ENCODE data around the gene CYB561D1.

DNA sequence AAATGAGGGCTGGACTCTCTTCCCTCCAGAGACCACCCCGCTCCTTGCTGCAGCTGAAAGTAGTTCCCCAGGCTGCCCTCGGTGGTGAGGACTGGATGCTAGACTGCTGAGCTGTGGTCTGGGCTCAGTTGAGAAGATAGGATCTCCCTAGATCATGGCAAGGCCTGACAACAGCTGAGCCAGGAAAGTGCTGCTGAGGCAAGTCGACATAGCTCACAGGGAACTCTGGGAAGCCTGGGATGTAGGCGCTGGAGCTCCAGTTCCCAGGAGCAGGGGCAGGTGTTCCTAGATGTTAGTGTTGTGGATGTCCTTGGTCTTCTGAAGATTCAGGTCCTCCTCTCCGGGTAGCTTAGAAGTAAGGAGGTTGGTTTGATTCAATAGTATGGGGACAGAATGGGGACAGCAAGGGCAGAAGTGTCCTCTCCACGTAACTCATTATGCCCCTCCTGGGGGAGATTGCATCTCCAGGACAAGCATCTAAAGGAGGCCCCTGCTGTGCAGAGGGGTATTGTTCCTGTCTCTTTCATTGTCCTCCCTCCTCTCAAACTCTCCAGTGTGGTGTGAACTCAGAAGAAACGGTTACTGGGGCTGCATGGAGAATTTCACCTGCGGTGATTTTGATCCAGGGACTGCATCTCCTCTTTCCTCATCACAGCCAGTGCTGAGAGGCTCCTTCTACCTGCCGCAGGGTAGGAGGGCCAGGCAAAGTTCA lies 3.7 kb downstream of the CYB561D1 start:
- TF ChIP-seq, protein P1, sequence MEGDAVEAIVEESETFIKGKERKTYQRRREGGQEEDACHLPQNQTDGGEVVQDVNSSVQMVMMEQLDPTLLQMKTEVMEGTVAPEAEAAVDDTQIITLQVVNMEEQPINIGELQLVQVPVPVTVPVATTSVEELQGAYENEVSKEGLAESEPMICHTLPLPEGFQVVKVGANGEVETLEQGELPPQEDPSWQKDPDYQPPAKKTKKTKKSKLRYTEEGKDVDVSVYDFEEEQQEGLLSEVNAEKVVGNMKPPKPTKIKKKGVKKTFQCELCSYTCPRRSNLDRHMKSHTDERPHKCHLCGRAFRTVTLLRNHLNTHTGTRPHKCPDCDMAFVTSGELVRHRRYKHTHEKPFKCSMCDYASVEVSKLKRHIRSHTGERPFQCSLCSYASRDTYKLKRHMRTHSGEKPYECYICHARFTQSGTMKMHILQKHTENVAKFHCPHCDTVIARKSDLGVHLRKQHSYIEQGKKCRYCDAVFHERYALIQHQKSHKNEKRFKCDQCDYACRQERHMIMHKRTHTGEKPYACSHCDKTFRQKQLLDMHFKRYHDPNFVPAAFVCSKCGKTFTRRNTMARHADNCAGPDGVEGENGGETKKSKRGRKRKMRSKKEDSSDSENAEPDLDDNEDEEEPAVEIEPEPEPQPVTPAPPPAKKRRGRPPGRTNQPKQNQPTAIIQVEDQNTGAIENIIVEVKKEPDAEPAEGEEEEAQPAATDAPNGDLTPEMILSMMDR (IDR thresholded peaks at IDR 0.05) = no peak
- no peak for TF ChIP-seq POLR2A (IDR thresholded peaks at IDR 0.05)
